MG63 (cell line): ENCODE measurements around the gene VPS35L. TPM values are rescaled to one million over a fixed set of nuclear protein-coding genes. Genes with fewer than 3 reads are reported as not detected.
A peak's percentile ranks its signal among the peaks of the same experiment; 100 is the strongest.

Experiments
- DNase-seq: peaks from one replicate; pipeline ENCODE4 v3.0.0-alpha.2; 2020
- H3K27me3 ChIP-seq: fragments of 250-450 bp; sonication (Bioruptor Pico); 2 replicates; pipeline ENCODE4 v1.5.1; 2020; ENCODE audit warnings: mild to moderate bottlenecking, moderate library complexity
- H3K36me3 ChIP-seq: fragments of 250-450 bp; sonication (Bioruptor Pico); 2 replicates; pipeline ENCODE4 v1.5.1; 2020; ENCODE audit warnings: mild to moderate bottlenecking, moderate library complexity
- H3K4me3 ChIP-seq: fragments of 250-450 bp; sonication (Bioruptor Pico); 2 replicates; pipeline ENCODE4 v1.5.1; 2020; ENCODE audit warnings: mild to moderate bottlenecking, moderate library complexity
- H3K9me3 ChIP-seq: fragments of 250-450 bp; sonication (Bioruptor Pico); 2 replicates; pipeline ENCODE4 v1.5.1; 2020; ENCODE audit warnings: mild to moderate bottlenecking, moderate library complexity
- total RNA-seq: library from RNA; depleted of rRNA; stranded (reverse); fragments of >200 nt; shearing (Covaris generic); gene quantifications from 2 replicates; pipeline ENCODE4 v1.2.3, GENCODE V29; 2014; ENCODE audit warnings: low replicate concordance

VPS35L gene
- total RNA-seq, 1 experiment from 2014 or later = 6.7 TPM

DNA sequence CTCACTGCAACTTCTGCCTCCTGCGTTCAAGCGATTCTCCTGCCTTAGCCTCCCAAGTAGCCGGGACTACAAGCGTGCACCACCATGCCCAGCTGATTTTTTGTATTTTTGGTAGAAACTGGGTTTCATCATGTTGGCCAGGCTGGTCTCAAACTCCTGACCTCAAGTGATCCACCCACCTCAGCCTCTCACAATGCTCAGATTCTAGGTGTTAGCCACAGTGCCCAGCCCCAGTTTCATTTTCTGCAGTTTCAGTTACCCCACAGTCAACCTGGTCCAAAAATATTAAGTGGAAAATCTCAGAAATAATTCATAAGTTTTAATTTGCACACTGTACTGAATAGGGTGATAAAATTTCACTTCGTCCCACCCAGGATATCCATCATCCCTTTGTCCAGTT, 133.8 kb downstream of the VPS35L start:
- no peak for DNase-seq
- Histone ChIP-seq H3K4me3 (no peak overlapping the region), H3K27me3 (no peaks in the 10 kb centered on the region), H3K9me3 (no peaks in the 10 kb centered on the region), H3K36me3 (peaks cover 17% of the 10 kb centered on the region)

DNA sequence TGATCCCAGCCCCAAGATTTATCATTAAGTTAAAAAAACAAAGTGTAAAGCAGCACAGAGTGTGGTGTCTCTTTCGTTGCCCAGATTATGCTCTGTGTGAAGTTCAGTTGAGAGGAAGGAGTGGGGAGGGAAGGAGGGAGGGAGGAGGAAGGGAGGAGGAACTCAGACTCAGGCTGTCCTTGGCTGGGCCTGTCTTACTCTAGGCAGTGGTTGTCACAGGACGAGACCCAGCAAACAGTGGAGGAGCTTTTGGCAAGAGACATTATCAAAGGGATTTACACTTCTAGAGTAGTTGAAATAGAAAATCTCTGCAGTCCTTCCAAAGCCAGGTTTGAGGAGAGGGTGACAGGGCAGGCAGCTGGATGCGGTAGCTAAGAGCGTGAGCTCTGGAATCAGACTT, 134.7 kb downstream of the VPS35L start:
- Histone ChIP-seq H3K9me3 (no peaks in the 10 kb centered on the region), H3K27me3 (no peaks in the 10 kb centered on the region), H3K4me3 (no peak overlapping the region), H3K36me3 (peaks cover 11% of the 10 kb centered on the region)
- no peak for DNase-seq

DNA sequence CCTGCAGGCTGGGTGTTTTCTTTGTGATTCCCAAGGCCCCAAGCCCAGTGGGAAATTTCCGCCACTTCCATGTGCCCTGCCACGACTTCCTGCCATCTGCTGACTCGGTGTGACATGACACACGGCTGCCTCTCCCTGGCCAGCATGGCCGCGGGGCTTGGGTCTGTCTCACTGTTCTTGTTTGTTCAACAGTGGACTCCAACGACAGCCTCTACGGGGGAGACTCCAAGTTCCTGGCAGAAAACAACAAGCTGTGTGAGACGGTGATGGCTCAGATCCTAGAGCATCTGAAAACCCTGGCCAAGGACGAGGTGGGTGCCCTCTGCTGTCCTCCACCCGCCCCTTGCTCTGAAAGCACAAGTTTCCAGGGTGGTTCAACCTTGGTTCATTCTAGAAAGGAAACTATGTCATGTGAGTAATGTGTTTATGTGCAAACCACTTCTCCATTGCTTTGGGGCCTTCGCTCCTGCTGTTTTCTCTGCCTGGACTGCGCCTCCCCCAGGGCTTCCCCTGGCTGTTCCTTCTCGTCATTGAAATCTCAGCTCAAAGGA, 135.7 kb downstream of the VPS35L start:
- DNase-seq = peak; percentile 58
- Histone ChIP-seq H3K27me3 (no peaks in the 10 kb centered on the region), H3K4me3 (no peak overlapping the region), H3K36me3 (peaks cover 7% of the 10 kb centered on the region; the same call in 1 of the 2 replicates), H3K9me3 (no peaks in the 10 kb centered on the region)

DNA sequence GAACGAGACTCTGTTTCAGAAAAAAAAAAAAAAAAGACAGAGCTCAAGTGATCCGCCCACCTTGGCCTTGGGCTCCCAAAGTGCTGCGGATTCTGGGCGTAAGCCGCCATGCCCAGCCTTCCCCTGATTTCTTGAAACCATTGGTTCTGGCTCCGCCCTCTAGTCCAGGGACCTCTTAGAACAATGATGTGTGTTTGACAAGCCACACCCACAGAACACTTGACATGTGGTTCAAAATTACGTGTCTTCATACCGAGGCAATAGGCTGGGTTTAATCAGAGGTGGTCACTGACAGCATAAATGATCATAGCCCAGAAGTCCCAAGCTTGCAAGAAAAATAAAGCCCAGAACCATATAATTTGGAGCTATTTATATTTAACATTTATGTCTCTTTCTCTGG, 139.5 kb downstream of the VPS35L start:
- H3K27me3 ChIP-seq = no peaks in the 10 kb centered on the region
- H3K36me3 ChIP-seq = peaks cover 29% of the 10 kb centered on the region
- no peak overlapping the region for H3K4me3 ChIP-seq
- no peaks in the 10 kb centered on the region for H3K9me3 ChIP-seq
- DNase-seq = no peak

DNA sequence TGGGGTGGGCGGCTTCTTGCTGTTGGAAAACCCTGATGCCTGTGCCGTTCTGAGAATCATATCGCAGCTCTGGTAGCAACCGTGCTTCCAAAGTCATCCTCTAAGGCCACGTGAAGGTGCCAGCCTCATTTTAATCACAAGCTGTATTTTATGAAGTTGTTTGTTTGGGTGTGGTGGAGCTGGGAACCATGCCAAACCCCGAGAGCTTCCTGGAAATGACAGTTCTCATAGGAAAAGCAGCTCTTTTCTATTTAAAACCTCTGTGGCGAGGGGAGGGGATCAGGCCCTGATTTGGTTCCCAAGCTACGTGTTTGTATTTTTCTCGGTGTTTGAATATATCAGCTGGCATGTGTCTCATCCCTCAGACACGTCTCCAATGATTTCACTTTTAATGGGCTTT, 140.8 kb downstream of the VPS35L start:
- Histone ChIP-seq H3K36me3 (peaks cover 40% of the 10 kb centered on the region), H3K27me3 (no peaks in the 10 kb centered on the region), H3K9me3 (no peaks in the 10 kb centered on the region), H3K4me3 (no peak overlapping the region)
- peak; percentile 77 for DNase-seq

- Histone ChIP-seq H3K36me3 (peaks cover 43% of the 10 kb centered on the region), H3K9me3 (no peaks in the 10 kb centered on the region), H3K4me3 (no peak overlapping the region), H3K27me3 (no peaks in the 10 kb centered on the region)
- DNase-seq = no peak
Measured at GRCh38 chr16:19696961-19697360, 141.5 kb downstream of the VPS35L start.

DNA sequence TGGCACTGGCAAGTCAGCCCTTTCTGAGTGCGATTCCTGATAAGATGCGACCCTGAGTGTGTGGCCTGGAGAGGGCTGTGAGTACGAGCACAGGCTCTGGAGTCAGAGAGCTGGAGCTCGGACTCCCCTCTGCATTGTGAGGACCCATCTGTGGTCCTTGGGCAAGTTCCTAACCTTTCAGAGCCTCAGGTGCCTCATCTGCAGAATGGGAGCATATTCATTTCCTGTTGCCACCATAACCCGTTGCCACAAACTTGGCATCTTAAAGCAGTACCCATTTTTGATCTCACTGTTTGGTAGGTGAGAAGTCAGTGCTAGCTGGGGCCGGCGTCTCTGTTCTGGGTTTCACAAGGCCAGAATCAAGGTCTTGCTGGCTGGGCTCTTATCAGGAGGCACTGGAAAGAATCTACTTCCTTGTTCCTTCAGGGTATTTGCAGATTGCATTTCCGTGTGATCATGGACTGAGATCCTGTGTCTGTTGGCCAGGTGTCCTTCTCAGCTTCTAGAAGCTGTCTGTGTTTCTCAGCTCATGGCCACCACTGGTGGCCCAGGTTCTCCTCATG, 142.3 kb downstream of the VPS35L start:
- H3K27me3 ChIP-seq = no peaks in the 10 kb centered on the region
- no peak for DNase-seq
- H3K9me3 ChIP-seq = no peaks in the 10 kb centered on the region
- no peak overlapping the region for H3K4me3 ChIP-seq
- H3K36me3 ChIP-seq = peaks cover 50% of the 10 kb centered on the region

- no peak for DNase-seq
- Histone ChIP-seq H3K36me3 (peaks cover 56% of the 10 kb centered on the region), H3K4me3 (no peak overlapping the region), H3K9me3 (no peaks in the 10 kb centered on the region), H3K27me3 (no peaks in the 10 kb centered on the region)
Measured at GRCh38 chr16:19698480-19699465, 143.3 kb downstream of the VPS35L start.

GRCh38 chr16:19699472-19699871, 144.0 kb downstream of the VPS35L start:
- Histone ChIP-seq H3K9me3 (no peaks in the 10 kb centered on the region), H3K36me3 (peaks cover 63% of the 10 kb centered on the region), H3K27me3 (no peaks in the 10 kb centered on the region), H3K4me3 (no peak overlapping the region)
- no peak for DNase-seq

GRCh38 chr16:19700319-19700781, 144.8 kb downstream of the VPS35L start:
- H3K27me3 ChIP-seq = no peaks in the 10 kb centered on the region
- H3K9me3 ChIP-seq = no peaks in the 10 kb centered on the region
- peak; percentile 17 for DNase-seq
- H3K4me3 ChIP-seq = no peak overlapping the region
- H3K36me3 ChIP-seq = peaks cover 72% of the 10 kb centered on the region

DNA sequence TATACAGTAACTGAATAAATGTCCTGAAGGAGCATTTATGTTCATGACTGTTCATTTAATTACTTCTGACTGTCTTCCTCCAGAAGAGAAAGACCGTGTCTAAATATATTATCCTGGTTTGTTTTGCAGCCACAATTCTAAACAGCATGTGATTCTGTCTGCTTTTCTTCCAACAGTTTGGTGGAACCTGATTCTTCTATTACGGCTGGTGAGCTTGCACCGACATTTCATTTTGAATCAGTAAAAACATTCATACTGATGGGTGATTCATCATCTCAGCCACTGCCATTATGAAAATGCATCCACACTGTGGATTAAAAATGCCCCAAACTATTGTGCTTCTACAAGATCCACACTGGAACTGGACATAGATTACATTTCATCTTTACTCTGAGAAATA, 145.6 kb downstream of the VPS35L start:
- H3K36me3 ChIP-seq = peaks cover 79% of the 10 kb centered on the region
- no peak for DNase-seq

GRCh38 chr16:19703172-19703889, 147.8 kb downstream of the VPS35L start:
- Histone ChIP-seq H3K4me3 (no peak overlapping the region), H3K27me3 (no peaks in the 10 kb centered on the region), H3K9me3 (no peaks in the 10 kb centered on the region), H3K36me3 (peaks cover 84% of the 10 kb centered on the region)
- no peak for DNase-seq

More for the DNA sequence above, 145.6 kb downstream of the VPS35L start:
- Histone ChIP-seq H3K9me3 (no peaks in the 10 kb centered on the region), H3K27me3 (no peaks in the 10 kb centered on the region), H3K4me3 (no peak overlapping the region)

DNA sequence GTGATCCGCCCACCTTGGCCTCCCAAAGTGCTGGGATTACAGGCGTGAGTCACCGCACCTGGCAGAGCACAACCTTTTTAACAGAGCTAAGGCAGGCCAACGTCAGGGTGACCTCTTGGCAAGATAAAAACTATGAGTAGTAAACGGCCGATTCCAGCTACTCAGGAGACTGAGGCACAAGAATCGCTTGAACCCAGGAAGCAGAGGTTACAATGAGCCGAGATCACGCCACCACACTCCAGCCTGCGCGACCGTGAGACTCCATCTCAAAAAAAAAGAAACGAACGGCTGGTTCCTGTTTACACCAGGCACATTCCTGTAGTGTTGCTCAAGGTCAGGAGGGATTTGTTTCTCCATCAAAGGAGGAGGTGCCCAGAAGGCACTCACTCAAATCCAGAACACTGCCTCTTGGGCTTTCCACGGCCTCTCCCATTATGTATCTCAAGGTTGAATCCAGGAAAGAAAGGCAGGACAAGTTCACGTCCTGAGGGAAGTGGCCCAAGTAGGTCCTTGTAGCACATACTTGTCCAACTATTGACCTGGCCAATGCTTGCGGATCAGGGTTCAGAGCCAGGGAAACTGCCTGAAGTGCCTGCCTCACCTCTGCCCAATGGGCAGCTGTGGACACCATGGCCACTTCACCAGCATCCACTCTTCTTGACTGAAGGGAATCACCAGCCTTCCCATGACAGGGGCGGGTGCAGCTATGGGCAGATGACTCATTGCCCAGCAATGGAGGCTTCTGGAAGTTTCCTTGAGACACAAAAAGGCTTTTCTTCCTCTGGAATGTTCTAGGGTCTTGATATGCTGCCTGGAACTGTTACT, 149.0 kb downstream of the VPS35L start:
- no peak overlapping the region for H3K4me3 ChIP-seq
- H3K36me3 ChIP-seq = peaks cover 81% of the 10 kb centered on the region
- no peaks in the 10 kb centered on the region for H3K9me3 ChIP-seq
- no peaks in the 10 kb centered on the region for H3K27me3 ChIP-seq
- peak; percentile 69 for DNase-seq

GRCh38 chr16:19705146-19705501, 149.6 kb downstream of the VPS35L start:
- H3K9me3 ChIP-seq = no peaks in the 10 kb centered on the region
- no peak for DNase-seq
- H3K27me3 ChIP-seq = no peaks in the 10 kb centered on the region
- H3K4me3 ChIP-seq = no peak overlapping the region
- H3K36me3 ChIP-seq = peaks cover 81% of the 10 kb centered on the region

DNA sequence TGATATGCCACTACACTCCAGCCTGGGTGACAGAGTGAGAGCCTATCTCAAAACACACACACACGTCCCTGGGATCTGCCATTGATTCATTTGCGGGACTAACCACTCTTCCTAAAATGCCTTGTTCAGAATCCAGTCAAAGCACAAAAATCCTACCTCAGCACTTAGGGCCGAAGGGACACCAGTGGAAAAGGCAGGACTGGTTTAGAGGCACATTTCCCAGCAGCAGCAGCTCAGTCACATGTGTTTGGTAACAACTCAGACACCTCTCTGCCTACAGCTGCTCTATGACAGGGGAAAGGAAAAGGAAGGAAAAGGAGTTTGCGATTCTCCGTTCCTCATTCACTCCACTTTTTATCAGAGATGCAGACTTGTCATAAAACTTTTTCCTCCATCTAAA, 150.3 kb downstream of the VPS35L start:
- Histone ChIP-seq H3K9me3 (no peaks in the 10 kb centered on the region), H3K27me3 (no peaks in the 10 kb centered on the region), H3K36me3 (peaks cover 79% of the 10 kb centered on the region), H3K4me3 (no peak overlapping the region)
- no peak for DNase-seq

GRCh38 chr16:19706846-19707245, 151.3 kb downstream of the VPS35L start:
- Histone ChIP-seq H3K36me3 (peaks cover 80% of the 10 kb centered on the region), H3K9me3 (no peaks in the 10 kb centered on the region), H3K27me3 (no peaks in the 10 kb centered on the region), H3K4me3 (no peak overlapping the region)
- no peak for DNase-seq
